Upper lobe of left lung (tissue), 6 donors: Measurements from ENCODE around the gene SRPK2. TPM values are rescaled to one million over a fixed set of nuclear protein-coding genes. Genes with fewer than 3 reads are reported as not detected.

ENCODE experiments used
- ATAC-seq, 2 donors: fragments of 200-7000 bp; cut with Tn5 transposase; one replicate each; pipeline ENCODE4 v1.9.1; 2022; ENCODE audit warnings: mild to moderate bottlenecking in 2 of 2, moderate library complexity in 2 of 2; ENCODE audit not compliant: low FRiP score in 2 of 2
- DNase-seq, 2 donors: peaks; one replicate each; pipeline ENCODE4 v3.0.0-alpha.2; 2019 to 2020
- H3K27ac ChIP-seq, 4 donors: fragments of 200-600 bp; sonication (generic); one replicate each; pipeline ENCODE4 v1.5.1; 2016 to 2019
- H3K27me3 ChIP-seq, 4 donors: fragments of 200-600 bp; sonication (generic); one replicate each; pipeline ENCODE4 v1.5.1; 2017 to 2019
- H3K36me3 ChIP-seq, 4 donors: fragments of 200-600 bp; sonication (generic); one replicate each; pipeline ENCODE4 v1.5.1; 2016 to 2019
- H3K4me1 ChIP-seq, 4 donors: fragments of 200-600 bp; sonication (generic); one replicate each; pipeline ENCODE4 v1.5.1; 2018 to 2019
- H3K4me3 ChIP-seq, 4 donors: fragments of 200-600 bp; sonication (generic); one replicate each; pipeline ENCODE4 v1.5.1; 2017 to 2019; ENCODE audit warnings: mild to moderate bottlenecking in 2 of 4, moderate library complexity in 1 of 4
- H3K9me3 ChIP-seq, 4 donors: fragments of 200-600 bp; sonication (generic); one replicate each; pipeline ENCODE4 v1.5.1; 2018 to 2019
- EP300 ChIP-seq, 4 donors: sonication (generic); formaldehyde crosslinking; IDR thresholded peaks; one replicate each; pipeline ENCODE4 v1.5.1; 2017; ENCODE audit warnings: antibody characterized with exemption in 4 of 4, control low read depth in 2 of 4
- POLR2A ChIP-seq, 4 donors: fragments of 450-650 bp; IDR thresholded peaks; one replicate each; pipeline ENCODE4 v1.5.1; 2016 to 2017; ENCODE audit warnings: antibody characterized with exemption in 4 of 4, mild to moderate bottlenecking in 2 of 4
- POLR2AphosphoS5 ChIP-seq, 2 donors: sonication (generic); formaldehyde crosslinking; IDR thresholded peaks; one replicate each; pipeline ENCODE4 v1.5.1; 2017; ENCODE audit warnings: antibody characterized with exemption in 2 of 2
- WGBS, 2 donors: methylation state at CpG; one replicate each; pipeline ENCODE4 v1.1.5; 2017 to 2018; 5-methylcytosine and 5-hydroxymethylcytosine counted together
- total RNA-seq, 6 donors: library from RNA; depleted of rRNA in 4 of 6; stranded (reverse); fragments of >200 nt in 4 of 6; gene quantifications; one replicate each; pipeline versions ENCODE4 v1.1.0 to v1.2.1, GENCODE V29; 2016 to 2021
- TF ChIP-seq, protein P1 (sequence below), 6 experiments: fragments of 450-650 bp in 4 of 6; fragments of 200-600 bp in 2 of 6; sonication (generic) in 2 of 6; IDR thresholded peaks; one replicate each; pipeline ENCODE4 v1.5.1; 2016 to 2019; ENCODE audit warnings: antibody characterized with exemption in 6 of 6
- donor health status: DM: no; HTN: no; CAD: no; lungs with moderate emphysema.
- donor health status: DM: no; HTN: yes; CAD: no; lungs with severe emphysema.

The SRPK2 gene
- total RNA-seq, 6 donors from 2014 or later = 29.6 to 55.6 (median 45.6) TPM

GRCh38 chr7:105402221-105403095, 13.7 kb upstream of the SRPK2 start:
- Histone ChIP-seq H3K9me3 (no peaks in the 10 kb centered on the region), H3K36me3 (no peaks in the 10 kb centered on the region), H3K4me3 (no peak overlapping the region), H3K27me3 (no peaks in the 10 kb centered on the region), H3K4me1 (peaks cover 0 to 9% (median 2%) of the 10 kb centered on the region in 4 donors), H3K27ac (no peak overlapping the region)
- no peak for ATAC-seq
- DNase-seq = no peak
- TF ChIP-seq, protein P1, sequence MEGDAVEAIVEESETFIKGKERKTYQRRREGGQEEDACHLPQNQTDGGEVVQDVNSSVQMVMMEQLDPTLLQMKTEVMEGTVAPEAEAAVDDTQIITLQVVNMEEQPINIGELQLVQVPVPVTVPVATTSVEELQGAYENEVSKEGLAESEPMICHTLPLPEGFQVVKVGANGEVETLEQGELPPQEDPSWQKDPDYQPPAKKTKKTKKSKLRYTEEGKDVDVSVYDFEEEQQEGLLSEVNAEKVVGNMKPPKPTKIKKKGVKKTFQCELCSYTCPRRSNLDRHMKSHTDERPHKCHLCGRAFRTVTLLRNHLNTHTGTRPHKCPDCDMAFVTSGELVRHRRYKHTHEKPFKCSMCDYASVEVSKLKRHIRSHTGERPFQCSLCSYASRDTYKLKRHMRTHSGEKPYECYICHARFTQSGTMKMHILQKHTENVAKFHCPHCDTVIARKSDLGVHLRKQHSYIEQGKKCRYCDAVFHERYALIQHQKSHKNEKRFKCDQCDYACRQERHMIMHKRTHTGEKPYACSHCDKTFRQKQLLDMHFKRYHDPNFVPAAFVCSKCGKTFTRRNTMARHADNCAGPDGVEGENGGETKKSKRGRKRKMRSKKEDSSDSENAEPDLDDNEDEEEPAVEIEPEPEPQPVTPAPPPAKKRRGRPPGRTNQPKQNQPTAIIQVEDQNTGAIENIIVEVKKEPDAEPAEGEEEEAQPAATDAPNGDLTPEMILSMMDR (IDR thresholded peaks at IDR 0.05) = no peak
- TF ChIP-seq EP300 (IDR thresholded peaks at IDR 0.05) (no peak), POLR2A (IDR thresholded peaks at IDR 0.05) (no peak), POLR2AphosphoS5 (IDR thresholded peaks at IDR 0.05) (no peak)
- WGBS, 2 donors = 93 to 95% methylated on average over 18 of the region's 18 CpGs

GRCh38 chr7:105399043-105399725, 10.5 kb upstream of the SRPK2 start:
- H3K27ac ChIP-seq = no peak overlapping the region
- H3K9me3 ChIP-seq = no peaks in the 10 kb centered on the region
- H3K36me3 ChIP-seq = no peaks in the 10 kb centered on the region
- peaks cover 0 to 9% (median 2%) of the 10 kb centered on the region in 4 donors for H3K4me1 ChIP-seq
- H3K4me3 ChIP-seq = no peak overlapping the region
- 73 to 80% methylated on average over 3 of the region's 3 CpGs for WGBS, 2 donors
- ATAC-seq (no peak), DNase-seq (no peak)
- no peaks in the 10 kb centered on the region for H3K27me3 ChIP-seq
- no peak for TF ChIP-seq POLR2A (IDR thresholded peaks at IDR 0.05)
- TF ChIP-seq, protein P1 (IDR thresholded peaks at IDR 0.05) = peak in 1 of 6 experiments; percentile 18

DNA sequence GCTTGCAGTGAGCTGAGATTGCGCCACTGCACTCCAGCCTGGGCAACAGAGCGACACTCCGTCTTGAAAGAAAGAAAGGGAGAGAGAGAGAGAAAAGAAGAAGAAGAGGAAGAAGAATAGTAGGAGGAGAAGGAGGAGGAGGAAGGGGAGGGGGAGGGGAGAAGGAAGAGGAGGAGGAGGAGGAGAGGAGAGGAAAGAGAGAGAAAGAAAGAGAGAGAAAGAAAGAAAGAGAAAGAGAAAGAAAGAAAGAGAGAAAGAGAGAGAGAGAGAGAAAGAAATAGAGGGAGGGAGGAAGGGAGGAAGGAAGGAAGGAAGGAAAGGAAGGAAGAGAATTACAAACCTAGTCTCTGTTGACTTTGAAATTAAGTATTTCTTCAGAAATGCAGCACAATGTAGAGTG, 7.8 kb upstream of the SRPK2 start:
- Histone ChIP-seq H3K36me3 (no peaks in the 10 kb centered on the region), H3K27ac (no peak overlapping the region), H3K9me3 (no peaks in the 10 kb centered on the region), H3K27me3 (no peaks in the 10 kb centered on the region), H3K4me1 (peaks cover 0 to 5% (median under 1%) of the 10 kb centered on the region in 4 donors), H3K4me3 (no peak overlapping the region)
- WGBS, 2 donors = 73 to 78% methylated on average over 3 of the region's 3 CpGs
- DNase-seq (no peak), ATAC-seq (no peak)
- TF ChIP-seq POLR2A (IDR thresholded peaks at IDR 0.05) (no peak), POLR2AphosphoS5 (IDR thresholded peaks at IDR 0.05) (no peak), EP300 (IDR thresholded peaks at IDR 0.05) (no peak)
- TF ChIP-seq, protein P1 (IDR thresholded peaks at IDR 0.05) = no peak

- no peaks in the 10 kb centered on the region for H3K36me3 ChIP-seq
- DNase-seq = no peak
- WGBS, 2 donors = 94 to 97% methylated on average over 5 of the region's 5 CpGs
- no peak overlapping the region for H3K4me3 ChIP-seq
- no peak for TF ChIP-seq POLR2AphosphoS5 (IDR thresholded peaks at IDR 0.05)
- TF ChIP-seq POLR2A (IDR thresholded peaks at IDR 0.05) = no peak
- TF ChIP-seq EP300 (IDR thresholded peaks at IDR 0.05) = no peak
- TF ChIP-seq, protein P1 (IDR thresholded peaks at IDR 0.05) = no peak
- H3K4me1 ChIP-seq = peaks cover 3 to 11% (median 8%) of the 10 kb centered on the region in 4 donors
- no peak overlapping the region for H3K27ac ChIP-seq
- no peak for ATAC-seq
- no peaks in the 10 kb centered on the region for H3K9me3 ChIP-seq
- no peaks in the 10 kb centered on the region for H3K27me3 ChIP-seq
Observed at GRCh38 chr7:105391429-105391828, 2.7 kb upstream of the SRPK2 start.
